SKM-1 treated with dmso at 0.1 percent for 144 hours (cell line): ENCODE data around the gene PTPRS.
"Not testable (repeated sequence)": the region's sequence is repeated elsewhere in the genome, so short reads cannot be mapped to it uniquely, and the experiment has no call there.

Source experiments
- DNase-seq: peaks from one replicate; lab custom pipeline; 2025; ENCODE audit not compliant: unreplicated experiment; lab: John Stamatoyannopoulos, UW

Gene PTPRS

GRCh38 chr19:5340637-5341447 is at the start of gene PTPRS:
Gene PTPRS (minus strand): TSS chr19:5340812. CDS start chr19:5286140, 54,672 bp downstream.
- peak; percentile 42 for DNase-seq

DNA sequence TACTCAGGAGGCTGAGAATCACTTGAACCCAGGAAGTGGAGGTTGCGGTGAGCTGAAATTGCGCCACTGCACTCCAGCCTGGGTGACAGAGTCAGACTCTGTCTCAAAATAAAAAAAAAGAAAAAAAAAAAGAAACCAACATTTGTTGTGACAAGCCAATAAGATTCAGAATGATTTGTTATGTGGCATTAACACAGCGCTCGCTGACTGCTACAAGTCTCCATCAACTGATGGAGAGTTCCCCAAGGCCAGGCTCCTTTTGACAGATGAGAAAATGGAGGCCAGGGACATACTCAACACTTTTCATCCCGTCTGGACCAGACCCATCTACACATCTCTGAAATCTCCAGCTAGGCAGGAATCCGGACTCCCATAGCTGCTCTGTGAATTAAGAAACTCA is 48.7 kb upstream of the PTPRS start:
- DNase-seq = no peak

DNA sequence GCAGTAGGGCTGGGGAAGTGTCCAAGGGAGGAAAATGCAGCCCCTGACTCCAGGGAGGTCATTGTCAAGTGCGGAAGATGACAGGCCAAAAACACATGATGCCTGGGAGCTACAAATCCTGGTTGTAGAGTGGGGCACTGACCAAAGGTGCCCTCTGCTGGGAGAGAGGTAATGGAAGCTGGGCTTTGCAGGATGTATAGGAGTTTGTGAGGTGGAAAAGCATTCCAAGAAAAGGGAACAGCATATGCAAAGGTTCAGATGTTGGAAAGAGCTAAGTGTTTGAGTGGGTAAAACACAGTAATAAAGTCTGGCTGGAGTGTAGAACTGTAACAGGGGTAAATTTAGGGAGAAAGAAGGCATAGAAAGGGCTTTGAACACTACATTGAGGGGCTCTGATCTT is 46.9 kb upstream of the PTPRS start:
- no peak for DNase-seq

DNA sequence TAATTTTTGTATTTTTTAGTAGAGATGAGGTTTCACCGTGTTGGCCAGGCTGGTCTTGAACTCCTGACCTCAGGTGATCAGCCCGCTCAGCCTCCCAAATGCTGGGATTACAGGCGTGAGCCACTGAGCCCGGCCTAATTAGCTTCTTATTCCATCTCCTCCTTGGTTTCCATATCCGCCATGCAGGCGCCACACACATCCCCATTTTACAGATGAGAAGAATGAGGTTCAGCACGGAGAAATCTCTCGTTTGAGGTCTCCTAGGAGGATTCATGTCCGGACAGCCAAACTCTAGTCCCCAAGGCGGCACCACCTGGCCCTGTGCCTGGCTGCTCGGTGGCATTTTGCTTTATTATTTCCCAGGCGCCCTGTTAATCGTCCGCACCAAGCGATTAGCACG is 46.2 kb upstream of the PTPRS start:
- DNase-seq = no peak

DNA sequence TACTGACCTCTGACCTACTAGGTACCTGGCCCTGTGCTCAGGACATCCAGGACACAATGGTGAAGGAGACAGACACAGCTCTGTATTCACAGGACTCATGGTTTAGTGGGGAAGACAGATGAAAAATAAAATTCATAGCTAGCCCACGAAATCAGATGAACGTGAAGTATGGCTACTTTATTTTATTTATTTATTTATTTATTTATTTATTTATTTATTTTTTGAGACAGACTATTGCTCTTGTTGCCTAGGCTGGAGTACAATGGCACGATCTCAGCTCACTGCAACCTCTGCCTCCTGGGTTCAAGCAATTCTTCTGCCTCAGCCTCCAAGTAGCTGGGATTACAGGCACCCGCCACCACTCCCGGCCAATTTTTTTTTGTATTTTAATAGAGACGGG is 40.6 kb upstream of the PTPRS start:
- DNase-seq = not testable (repeated sequence)

GRCh38 chr19:5380215-5380919 is 39.8 kb upstream of the PTPRS start:
- no peak for DNase-seq

DNA sequence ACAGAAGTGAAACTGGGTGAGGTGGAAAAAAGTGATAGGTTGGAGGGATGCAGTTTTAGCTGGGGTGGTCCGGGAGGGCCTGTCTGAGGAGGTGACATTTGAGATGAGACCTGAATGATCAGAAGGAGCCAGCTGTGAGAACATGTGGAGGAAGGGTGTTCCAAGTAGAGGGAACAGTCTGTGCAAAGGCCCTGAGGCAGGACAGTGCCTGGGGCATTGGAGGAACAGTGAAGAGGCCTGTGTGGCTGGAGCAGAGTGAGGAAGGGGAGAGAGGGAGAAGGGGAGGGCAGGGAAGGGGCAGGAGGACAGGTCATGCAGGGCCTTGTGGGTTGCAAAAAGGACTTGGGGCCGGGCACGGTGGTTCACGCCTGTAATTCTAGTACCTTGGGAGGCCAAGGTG is 36.3 kb upstream of the PTPRS start:
- no peak for DNase-seq

DNA sequence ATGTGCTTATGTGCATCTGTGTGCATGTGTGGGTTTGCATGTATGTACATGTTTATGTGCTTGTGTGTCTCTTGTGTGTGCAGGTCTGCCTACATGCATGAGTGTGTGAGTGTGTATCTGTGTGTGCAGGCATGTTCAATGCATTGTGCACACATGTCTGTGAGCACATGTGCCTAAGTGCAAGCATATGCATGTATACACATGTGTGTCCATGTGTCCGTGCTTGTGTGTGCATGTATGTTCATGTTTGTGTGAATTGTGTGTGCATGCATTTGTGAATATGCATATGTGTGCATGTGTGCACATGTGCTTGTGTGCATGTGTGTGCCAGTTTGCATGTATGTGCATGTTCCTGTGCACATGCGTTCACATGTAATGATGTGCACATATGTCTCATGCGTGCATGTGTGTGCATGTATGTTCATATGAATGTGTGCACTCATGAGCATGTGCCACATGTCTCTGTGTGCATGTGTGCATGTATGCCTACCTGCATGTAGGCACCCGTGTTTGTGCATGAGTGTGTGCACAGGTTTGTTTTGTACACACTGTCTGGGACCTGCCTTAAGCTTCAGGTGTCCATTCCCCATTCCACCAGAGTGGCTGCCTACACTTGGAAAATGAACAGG is 32.1 kb upstream of the PTPRS start:
- no peak for DNase-seq

DNA sequence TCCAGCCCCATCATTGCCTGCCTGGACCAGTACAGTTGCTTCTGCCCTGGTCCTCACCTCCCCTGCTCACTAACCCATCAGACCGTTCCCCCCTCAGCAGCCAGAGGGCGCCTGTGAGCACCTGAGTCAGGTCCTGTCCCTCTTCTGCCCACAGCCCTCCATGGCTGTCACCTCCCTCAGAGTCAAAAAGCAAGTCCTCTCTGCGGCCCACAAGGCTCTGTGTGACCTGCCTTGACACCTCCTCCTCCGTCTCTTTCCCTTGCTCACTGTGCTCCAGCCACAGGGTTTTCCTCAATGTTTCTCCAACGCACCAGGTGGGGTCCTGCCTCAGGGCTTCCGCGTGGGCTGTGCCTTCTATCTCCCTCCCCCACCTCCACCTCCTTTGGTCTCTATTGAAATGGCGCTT is 29.4 kb upstream of the PTPRS start:
- peak; percentile 17 for DNase-seq

DNA sequence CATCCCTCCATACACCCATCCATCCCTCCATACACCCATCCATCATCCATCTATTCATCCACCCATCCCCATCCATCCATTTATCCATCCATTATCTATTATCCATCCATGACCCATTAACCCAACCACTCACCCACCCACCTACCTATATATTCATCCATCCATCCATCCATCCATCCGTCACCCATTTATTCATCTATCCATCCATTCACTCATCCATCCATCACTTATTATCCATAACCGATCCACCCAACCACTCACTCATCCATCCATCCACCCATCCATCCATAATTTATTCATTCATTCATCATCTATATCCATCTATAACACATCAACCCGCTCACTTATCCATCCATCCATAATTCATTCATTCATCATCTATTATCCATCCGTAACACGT is 28.7 kb upstream of the PTPRS start:
- DNase-seq = no peak

GRCh38 chr19:5367530-5368133 is 27.0 kb upstream of the PTPRS start:
- DNase-seq = no peak

DNA sequence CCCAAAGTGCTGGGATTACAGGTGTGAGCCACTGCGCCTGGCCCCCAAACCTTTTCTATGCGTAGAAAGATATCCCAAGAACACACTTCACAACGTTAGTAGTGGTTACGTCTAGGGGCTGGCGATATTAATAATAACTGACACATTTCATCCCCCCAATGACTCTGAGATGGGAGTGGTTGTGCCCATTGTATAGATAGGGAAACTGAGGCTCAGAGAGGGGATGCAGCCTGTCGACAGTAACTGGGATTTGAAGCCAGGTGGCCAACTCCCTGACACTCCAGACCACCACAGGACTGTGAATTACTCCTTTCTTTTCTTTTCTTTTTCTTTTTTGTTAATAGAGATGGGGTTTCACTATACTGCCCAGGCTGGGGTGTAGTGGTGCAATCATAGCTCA is 25.3 kb upstream of the PTPRS start:
- DNase-seq = no peak

DNA sequence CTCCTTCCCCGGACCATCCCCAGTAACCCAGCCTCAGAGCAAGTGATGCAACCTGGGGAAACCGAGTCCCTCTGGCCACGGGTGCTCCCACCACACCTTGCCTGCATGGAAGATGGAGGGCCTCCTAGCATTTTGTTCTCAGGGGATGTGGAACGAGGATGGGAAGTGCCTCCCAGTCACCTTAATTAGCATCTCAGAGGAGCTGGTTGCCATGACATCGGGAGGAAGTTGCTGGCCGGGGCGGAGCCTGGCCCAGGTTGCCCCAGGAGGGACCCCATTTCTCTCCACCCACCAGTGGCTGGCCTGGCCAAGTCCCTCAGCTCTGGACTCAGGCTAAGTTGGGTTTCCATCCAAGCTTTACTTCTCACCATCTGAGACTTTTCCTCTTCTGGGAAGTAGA is 24.1 kb upstream of the PTPRS start:
- DNase-seq = no peak

GRCh38 chr19:5361839-5362238 is 21.2 kb upstream of the PTPRS start:
- DNase-seq = not testable (repeated sequence)

DNA sequence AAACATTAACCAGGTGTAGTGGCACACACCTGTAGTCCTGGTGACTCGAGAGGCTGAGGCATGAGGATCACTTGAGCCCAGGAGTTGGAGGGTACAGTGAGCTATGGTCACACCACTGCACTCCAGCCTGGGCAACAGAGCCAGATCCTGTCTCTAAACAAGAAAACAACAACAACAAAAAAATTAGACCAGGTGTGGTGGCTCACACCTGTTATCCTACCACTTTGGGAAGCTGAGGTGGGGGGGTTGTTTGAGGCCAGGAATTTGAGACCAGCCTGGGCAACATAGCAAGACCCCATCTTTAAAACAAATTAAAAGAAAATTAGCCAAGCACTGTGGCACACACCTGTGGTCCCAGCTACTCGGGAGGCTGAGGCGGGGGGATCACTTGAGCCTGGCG is 20.8 kb upstream of the PTPRS start:
- no peak for DNase-seq

- no peak for DNase-seq
Observed at GRCh38 chr19:5360003-5360780, 19.6 kb upstream of the PTPRS start.

DNA sequence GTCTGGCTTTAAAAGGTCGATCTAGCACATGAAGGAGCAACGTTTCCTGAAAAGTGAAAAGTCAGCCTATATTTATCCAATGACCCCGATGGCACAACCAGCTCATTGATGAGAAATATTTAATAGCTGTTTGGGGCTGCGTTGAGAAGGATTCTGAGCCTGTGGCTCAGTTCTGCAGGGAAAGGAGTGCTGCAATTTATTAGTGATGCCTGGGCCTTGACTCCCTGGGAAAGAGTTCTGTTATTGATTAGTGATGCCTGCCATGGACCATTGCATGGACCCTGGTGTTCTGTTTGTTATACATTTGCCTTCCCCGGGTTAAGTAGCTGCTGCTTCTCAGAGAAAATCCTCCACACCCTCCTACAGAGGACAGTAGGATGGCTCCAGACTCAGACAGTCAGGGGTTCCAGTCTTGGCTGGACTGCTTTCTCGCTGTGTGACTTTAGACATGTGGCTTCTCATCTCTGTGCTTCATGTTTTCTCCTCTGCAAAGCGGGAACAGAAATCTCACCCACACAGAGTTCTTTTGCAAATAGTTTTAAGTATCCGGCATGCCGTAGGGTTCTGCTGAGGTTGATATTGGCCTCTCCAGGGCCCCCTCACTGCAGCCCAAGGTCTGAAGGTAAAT is 17.7 kb upstream of the PTPRS start:
- no peak for DNase-seq

DNA sequence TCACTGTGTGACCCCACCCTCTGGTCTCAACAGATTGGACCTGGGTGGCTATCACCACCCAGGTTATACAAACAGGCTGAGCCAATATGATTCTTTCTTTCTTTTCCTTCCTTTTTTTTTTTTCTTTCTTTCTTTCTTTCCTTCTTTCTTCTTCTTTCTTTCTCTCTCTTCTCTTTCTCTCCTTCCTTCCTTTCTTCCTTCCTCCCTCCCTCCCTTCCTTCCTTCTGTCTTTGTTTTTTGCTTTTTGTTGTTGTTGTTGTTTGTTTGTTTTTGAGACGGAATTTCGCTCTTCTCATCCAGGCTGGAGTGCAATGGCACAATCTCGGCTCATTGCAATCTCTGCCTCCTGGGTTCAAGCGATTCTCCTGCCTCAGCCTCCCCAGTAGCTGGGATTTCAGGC is 17.0 kb upstream of the PTPRS start:
- DNase-seq = no peak

- DNase-seq = no peak
Observed at GRCh38 chr19:5356918-5357317, 16.3 kb upstream of the PTPRS start.

DNA sequence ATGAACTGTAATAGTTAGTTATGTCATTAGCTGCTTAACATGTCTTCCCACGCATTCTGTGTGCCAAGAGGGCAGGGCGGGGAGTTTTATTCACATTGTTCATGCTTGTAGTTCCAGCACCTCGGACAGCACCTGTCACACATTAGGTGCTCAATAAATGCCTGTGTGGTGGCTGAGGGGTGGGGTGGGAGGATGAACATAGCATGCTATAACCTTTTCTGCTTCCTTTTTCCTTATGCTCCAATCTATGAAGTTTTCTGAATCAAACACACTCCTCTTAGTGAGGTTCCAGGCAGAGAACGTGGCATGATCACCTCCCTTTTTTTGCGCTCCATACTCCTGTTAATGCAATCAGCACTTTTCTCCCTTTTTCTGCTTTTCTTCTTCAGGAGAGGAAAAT is 15.8 kb upstream of the PTPRS start:
- no peak for DNase-seq
